ENCODE measurements around the gene MROH2A.

Gene MROH2A

DNA sequence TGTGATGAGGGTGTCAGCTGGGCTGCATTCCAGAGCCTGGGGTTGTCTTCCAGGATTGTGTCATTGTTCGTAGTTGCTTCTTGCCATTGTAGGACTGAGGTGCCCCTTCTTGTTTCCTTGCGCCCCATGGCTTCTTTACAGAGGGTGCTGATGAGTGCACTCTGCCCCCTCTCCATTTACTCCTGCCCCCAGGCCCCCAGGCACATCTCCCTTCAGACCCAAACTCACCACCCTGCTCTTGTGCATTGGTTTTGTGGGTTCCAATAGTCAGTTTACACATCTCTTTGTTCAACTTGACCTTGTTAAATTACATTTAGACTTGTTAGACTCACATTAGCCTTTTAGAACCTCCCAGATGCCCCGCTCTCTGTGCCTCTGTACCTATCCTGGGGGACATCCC is 43.1 kb downstream of the MROH2A start:
- DNase-seq (ENCODE audit: low read depth): no peak

DNA sequence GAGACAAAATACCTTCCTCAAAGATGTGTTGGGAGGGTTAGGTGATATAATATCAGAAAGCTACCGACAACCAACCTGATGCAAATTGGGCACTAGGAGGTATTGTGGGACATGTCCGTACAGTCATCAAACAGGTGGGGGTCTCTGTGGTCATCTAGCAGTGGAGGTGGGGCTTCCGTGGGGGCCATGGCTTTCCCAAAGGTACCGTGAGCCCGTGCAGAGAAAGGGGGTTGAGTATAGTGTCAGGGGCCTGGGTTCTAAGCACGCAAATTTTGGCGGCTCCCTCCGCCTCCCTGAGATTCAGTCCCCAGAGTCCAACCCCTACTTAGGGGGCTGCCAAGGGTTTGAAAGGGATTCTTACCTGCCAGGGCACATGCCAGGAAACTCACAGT is 43.6 kb downstream of the MROH2A start:
- no peak for DNase-seq (ENCODE audit: low read depth)

DNA sequence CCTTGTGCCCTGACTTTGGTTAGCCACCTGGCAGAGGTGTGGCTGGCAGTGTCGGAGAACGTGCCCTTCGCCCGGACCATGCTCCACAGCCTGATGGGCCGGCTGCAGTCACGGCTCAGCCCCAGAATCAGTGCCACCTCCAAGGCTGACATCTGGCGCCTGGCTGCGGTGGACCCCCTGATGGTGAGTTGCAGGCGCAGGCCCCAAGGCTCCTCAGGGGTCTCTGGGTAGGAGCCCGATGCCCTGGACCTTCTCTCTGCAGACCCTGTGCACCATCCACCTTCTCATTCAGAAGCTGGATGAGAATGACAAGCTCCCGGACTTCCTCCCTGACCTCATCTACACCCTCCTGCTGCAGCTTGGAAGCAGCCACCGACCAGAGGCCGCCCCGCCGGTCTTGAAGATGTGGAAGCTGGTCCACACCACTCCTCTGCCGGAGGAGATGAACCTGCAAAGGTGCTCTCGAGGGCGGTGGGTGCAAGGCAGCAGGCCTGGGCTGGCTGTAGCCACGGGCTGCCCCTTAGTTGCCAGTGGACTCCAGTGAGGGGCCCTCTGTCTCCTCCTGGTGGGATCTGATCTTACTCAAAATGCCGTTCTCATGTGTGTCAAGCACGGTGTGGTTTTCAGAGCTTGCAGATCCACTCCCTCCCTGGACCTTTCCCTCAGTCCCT is 44.1 kb downstream of the MROH2A start:
- no peak for DNase-seq (ENCODE audit: low read depth)

DNA sequence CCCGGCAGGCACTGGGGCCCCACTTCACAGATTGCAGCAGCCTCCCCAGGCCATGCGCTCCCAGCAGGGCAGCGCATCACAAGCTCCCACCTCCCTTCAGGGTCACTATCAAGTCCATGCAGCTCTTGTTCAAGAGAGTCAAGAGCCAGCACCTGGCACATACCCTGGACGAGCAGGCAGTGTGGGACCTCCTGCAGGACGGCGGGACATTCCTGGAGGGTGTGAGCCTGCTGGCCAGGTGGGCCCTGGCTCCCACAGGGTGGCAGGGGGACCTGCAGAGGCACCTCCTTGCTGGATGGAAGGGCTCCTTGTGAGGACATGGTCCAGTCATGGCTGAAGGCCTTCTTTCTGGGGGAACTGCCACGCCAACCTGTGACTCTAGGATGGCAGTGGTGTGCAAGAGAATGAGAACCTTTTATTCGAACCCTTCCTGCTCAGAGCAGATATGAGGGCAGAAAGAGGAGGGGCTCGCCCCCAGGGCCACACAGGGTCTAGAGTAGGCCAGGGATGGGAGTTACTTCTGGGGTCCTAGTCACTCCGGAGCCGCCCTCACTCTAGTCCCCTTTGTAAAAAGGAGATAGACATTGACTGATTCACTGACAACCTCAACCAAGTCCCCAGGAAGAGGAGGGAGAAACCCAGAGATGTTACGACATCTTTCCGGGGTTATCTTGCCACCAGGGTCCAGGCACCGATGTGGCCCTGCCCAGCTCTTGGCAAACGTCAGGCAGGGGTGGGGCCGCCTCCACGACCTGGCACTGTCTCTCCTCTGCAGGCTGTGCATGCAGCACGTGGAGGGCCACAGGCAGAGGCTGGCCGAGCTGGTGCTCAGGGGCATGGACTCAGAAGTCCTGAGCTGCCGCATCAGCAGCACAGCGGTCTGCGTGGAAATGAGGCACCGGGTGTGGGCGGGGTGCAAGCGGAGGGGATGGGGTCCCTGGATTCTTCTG is 44.9 kb downstream of the MROH2A start:
- no peak for DNase-seq (ENCODE audit: low read depth)

DNA sequence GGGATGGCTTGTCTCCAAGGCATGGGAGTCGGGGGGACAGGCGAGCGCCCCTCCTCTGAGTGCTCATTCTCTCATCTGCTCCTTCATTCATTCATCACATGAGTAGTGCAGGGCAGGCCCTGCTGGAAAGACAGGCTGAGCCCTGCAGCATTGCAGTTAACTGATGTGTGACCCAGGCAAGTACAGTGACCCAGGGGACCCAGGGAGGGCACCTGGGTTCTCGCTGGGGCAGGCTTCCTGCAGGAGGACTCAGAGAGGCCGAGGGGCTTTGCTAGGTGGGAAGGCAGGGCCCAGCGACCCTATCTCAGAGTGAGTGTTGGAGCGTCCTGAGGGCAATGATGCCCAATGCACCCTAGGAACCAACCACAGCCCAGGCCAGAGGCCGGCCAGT is 45.6 kb downstream of the MROH2A start:
- DNase-seq (ENCODE audit: low read depth): no peak

DNA sequence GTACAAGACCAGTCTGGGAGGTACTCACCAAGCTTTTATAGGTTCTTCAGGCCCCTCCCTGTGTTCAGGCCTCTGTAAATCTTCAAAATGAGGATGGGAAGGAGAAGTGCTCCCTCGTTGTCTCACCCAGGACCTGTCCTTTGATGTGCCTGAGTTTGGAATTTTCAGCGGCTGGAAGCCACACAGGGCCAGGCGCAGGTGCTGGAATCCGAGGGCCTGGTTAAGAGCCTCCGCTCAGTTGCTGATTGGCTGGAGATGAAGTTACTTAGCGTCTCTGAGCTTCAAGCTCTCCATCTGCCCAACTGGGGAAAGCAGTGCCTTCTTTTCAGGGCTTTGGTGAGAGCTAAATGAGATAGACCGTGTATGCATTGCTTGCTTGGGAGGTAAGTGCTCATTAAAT is 46.2 kb downstream of the MROH2A start:
- DNase-seq (ENCODE audit: low read depth): no peak

DNA sequence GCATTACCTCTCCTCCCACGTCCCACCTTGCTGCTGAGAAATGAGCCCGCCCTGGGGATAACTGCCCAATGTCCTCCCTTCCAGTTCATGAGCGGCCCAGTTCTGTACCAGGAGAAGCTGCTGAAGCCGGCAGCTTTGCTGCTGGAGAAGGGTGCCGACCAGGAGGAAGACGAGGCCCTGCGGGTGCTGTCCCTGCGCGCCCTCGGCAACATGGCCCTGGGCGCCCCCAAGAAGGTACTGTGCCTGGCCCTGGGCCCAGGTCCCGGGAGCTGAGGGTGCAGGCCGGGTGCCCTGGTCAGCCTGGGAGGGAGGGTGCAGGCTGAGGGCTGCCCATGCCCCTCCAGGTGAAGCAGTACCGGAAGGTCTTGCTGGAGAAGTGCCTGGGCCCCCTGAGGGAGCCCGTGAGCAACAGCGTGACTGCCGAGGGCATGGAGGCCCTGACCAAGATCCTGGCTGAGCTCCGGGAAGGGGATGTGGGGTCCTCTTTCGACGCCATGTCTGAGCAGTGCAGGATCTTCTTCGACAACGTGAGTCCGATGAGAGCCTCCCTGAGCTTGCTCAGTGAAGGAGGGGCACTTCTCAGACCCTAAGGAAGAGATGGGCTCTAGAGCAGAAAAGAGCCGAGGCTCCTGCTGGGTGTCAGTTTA is 50.5 kb downstream of the MROH2A start:
- DNase-seq (ENCODE audit: low read depth): no peak

DNA sequence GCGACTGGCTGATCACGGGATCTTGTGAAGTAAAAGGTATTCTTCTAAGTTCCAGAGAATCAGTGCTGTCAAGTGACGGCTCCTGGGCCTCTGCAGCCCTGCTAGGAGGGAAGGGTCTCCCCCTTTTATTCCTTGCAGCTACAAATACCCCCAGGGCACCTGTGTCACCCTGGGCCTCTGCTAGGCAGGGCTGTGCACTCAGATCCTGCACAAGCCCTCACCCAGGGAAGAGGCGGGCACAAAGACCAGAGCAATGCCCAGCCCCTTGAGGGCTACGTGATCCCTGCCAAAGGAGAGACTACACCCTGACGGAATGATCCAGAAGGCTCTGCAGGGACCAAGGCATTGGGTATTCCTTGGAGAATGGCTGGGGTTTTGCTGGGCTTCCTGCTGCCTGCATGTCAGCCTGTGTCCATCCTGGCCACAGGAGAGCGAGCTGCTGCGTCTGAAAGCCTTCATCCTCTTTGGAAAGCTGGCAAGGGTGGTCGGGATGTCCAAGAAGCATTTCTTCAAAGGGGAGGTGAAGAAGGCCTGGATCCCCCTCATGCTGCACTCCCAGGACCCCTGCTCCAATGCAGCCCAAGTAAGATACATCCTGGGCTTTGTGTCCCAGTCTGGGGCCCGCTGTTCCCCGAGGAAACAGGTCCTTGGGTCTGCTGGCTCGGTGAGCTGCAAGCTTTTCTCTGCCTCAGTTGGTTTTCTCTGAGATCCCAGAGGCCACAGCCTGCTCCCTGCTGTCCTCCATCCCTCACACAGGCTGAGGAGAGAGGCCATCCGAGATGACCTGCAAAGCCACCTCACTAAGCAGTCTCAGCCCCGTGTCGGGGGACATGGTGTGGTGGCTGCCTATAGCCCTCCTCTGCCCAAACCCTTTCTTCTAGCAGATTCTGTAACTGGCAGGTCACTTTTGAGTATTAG is 51.3 kb downstream of the MROH2A start:
- DNase-seq (ENCODE audit: low read depth): no peak

DNA sequence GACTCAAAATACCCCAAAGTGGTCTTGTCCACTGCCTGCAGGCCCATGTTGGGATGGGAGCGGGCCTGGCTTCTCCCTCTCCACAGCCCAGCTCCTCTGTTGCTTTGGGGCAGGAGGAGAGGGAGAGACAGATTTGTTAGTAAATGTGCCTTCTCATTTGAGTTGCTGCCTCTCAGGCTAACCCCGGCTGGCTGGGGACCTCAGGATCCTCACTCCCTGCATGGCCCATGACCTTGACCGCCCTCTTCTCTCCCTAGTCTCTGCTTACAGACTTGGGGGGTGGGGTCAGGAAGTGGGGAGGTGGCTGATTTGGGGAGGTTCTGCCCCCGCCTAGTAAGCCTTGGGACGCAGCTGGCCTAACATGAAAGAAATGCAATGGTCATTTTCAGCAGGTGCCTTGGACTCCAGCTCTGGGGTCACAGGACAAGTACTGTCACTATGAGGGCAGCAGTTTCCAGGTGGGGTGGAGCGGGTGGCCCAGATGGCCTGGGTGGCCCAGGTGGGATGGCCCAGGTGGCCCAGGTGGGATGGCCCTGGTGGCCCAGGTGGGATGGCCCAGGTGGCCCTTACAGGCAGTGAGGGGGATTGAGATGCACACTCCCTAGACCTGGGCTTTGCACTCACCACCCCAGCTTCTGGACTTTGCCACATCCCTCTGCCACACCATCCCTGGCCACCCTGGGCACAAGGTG is 52.1 kb downstream of the MROH2A start:
- no peak for DNase-seq (ENCODE audit: low read depth)

DNA sequence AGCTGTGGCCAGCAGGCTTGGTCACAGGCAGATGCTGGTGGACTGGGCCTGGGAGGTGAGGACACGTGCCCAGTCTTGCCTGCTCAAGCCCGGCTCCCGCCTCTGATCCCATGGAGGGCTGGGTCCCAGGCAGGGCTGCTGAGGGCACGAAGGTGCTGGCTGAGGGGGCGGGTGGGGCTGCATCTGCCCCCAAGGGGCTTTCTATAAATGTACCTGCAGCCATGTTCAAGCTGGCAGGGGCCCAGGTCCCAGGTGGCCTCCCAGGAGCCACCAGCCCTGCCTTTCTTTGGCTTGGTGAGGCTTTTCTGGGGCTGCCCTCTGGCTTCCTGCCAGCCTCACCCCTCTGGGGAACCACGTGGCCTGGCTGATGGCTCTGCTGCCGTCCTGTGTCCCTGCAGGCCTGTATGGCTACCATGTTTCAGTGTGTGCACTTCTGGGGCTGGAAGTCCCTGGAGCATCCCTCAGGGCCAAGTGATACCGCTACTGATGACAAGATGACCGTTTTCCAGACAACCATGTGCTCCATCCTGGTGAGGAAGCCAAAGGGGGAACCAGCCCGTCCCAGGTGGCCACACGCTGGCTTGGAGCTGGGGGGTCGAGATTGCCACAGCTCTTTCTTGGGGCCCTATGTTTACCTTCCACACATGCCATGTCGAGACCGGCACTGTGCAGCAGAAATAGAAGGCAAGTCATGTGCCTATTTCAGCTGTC is 53.0 kb downstream of the MROH2A start:
- no peak for DNase-seq (ENCODE audit: low read depth)

DNA sequence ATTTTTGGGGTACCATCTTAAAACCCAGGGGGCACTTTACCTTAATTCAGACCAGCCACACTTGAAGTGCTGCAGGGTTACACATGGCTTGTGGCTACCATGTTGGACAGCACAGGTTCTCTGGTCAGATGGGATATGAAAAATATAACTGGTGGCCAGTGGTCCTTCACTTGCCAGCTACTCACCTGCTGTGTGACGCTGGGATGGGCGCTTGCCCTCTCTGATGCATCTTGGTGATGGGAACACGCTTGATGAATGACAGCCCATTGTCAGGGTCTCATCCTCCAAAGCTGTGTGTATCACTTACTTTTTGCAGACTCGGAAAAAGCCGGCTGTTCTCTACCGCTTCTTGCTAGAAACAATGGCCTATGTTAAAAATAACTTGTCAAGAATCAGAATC is 53.7 kb downstream of the MROH2A start:
- DNase-seq (ENCODE audit: low read depth): no peak

DNA sequence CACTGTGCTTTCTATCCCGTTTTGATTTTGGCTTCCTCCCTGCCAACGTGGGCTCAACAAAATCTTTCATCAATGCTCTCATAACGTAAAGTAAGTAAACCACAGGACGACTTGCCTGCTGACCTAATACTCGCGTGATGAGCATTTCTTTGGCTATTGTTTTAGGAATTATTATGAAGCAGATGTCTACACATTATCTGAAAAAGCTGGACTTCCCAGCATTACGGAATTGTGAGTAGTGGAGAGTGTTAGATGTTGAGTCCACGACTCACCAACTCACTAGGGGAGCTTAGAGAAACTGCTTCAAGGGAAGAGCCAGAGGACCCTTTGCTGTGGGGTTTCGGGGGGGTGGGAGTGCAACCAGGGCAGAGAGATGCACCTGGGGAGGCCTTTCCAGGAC is 54.3 kb downstream of the MROH2A start:
- no peak for DNase-seq (ENCODE audit: low read depth)

DNA sequence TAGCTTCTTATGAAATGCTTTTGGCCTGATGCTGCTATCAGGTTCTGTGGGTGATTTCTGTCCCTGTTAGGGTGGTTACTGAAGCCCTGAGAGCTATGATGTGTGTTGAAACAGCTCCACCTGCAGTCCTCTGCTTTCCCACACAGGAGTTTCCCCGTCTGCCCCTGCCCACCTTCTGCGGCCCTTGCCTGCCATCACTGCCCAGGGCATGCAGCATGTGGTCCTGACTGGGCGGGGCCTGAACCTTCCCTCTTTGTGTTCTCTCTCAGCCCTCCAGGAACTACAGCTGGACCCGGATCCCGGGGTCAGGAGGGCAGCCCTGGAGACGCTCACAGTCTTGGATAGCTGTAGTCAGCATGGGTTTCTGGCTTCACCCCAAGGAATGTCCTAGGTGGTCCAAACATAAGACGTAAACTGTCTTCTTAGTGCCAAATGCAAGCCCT is 54.8 kb downstream of the MROH2A start:
- DNase-seq (ENCODE audit: low read depth): no peak

DNA sequence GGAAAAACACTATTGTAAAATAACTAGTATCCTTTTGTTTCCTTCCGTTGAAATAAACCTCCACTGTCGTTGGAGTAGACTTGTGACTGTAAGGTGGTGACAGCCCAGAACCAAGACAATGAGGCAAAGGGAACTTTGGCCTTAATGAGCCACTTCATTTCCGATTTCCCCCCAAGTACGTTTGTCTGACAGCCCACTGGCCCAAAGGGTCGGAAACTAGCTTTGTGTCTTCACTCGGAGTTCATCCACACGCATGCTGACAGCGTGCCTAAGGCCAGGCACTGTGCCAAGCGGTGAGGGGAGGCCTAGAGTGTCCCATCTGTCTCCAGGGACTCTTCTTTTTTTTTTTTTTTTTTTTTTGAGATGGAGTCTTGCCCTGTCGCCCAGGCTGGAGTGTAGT is 55.2 kb downstream of the MROH2A start:
- DNase-seq (ENCODE audit: low read depth): no peak

DNA sequence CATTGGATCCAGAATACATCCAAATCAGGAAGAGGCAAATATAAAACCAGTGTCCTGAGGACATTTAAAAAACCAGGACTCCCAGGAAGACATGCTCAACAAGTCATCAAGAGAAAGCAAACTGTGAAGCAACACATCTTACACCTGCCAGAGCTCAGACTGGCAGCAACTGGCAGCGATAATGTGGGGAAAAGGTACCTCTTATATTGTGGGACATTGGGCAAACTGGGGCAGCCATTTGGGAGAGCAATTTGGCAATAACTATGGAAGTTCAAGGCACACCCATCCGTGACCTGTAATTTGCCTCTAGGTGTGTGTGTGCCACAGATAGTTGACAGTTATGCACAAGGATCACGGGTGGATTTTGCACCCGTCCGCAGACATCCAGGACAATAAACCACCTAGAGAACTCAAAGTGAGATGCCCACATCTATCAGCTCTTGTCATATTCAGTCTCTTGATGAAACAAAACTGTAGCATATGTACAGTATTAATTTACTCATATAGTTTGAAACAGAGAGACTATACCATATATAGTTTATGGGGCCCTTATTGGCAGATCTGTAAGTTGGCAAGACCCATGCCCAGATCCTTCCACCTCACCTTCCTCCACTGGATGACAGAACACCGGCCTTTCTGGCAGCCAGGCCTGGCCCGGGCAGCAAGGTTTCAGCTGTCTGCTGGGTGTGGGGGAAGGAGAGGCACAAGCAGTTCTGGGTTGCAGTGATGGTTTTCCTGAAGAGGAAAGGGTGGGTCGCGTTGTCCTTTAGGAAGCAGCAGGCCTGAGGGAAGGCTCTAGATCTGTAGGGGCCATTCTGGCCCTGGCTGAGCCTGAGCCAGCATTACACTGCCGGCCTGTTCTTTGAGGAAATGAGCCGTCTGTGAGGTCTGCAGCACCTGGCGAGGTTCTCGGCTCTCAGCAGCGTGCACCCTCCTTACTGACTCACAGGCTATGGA is 57.4 kb downstream of the MROH2A start:
- DNase-seq (ENCODE audit: low read depth): no peak

DNA sequence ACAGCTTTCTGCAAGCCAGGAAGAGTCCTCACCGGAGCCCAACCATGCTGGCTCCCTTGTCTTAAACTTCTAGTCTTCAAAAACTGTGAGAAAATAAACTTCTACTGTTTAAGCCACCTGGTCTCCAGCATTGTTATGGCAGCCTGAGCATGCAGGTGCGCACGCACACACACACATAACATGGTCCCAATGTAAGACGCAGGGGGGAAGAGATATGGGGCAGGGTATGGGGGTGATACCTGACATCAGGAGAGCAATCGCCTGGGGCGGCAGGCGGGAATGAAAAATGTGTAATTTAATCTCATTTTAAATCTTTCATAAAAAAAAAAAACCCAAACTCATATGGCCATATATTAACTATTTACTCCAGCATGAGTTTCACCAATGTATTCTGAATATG is 58.2 kb downstream of the MROH2A start:
- no peak for DNase-seq (ENCODE audit: low read depth)

DNA sequence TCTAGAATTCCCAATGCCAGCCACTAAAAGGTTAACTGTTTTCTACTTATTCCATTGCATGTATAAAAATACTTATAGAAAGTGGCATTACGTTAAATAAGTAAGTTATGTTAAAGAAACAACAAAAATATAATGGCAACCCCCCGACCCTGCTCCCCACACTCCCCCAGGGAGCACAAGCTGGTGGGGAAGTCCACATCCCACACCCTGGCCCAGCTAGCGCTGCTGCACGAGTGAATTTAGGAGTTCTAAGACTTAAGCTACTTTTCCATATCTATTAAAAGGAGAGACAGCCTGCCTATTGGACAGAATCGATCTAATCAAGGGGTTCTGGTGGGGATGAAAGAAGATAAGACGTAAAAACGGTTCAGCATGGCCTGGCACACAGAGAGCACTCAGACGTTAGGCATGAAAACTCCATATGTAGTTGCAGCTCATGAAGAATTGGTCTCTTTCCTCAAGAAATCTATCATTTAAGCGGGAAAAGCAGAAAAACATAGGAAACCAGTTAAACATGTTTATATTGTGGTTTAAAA is 59.6 kb downstream of the MROH2A start:
- no peak for DNase-seq (ENCODE audit: low read depth)

DNA sequence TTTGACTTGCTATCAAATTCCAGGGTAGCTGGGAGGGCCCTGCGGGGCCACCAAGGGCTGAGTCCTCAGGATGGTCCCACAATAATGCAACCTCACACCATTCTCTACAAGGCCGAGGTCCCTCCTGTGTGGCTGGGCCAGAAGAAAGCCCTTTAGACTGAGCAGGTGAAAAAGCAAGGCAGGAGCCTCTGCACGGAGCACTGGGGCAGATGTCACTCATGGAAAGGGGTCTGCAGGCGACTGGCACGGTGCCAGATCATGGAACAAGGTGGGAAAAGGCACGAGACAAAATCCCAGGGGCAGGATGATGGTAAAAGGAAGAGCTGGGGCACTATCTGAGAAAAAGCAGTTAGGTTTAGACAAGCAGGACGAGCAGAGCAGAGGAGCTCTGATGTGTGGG is 60.1 kb downstream of the MROH2A start:
- no peak for DNase-seq (ENCODE audit: low read depth)

Measured in activated gamma-delta T cell treated with anti-CD3 and anti-CD28 coated beads, Interleukin-2, amount 50 U/mL, for 16 hours (primary cell).